ENCODE measurements around the gene URB1.

URB1 gene

DNA sequence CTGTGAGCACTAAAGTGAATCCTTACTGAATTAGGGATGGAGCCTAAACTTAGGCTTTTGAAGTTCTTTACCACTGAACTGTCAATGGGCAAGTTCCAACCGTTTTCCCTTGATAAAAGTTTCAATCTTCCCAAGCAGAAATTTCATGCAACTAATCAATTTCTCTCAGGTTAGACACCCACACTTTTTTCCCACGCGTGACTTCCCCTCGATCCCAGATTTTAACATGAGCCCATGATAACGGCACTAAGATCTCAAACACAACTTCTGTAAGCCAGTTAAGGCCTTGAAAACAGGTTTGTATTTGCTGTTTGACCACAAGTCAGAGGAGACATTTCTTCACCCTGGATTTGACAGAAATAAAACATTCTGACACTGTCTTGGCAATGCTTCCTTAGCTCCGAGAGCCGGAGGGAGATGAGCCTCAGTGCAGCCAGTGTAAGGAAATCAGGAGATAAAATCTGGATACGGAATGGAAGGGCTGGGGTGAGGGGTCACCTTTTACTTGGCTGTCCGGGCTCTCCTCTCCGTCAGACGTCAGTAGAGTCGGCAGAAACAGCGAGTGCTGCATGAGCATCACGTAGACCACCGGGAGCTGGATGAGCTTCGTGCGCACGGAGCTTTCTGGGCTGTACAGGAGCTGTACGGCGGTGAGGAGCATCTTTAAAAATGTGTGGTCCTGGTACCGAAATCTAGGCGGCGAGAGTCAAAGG, 54.4 kb downstream of the URB1 start:
- FAIRE-seq: no peak
- DNase-seq (ENCODE audit: insufficient read length, low spot score): no peak
- TF ChIP-seq POLR2AphosphoS5 (IDR thresholded peaks at IDR 0.05; ENCODE audit: low read depth, low read length): no peak

- no peak for FAIRE-seq
- DNase-seq (ENCODE audit: insufficient read length, low spot score): no peak
- TF ChIP-seq POLR2A (IDR thresholded peaks at IDR 0.05; ENCODE audit: low read depth, low read length): no peak
- TF ChIP-seq POU2F2 (IDR thresholded peaks at IDR 0.05; ENCODE audit: low read depth, low read length): no peak
- TF ChIP-seq POLR2AphosphoS5 (IDR thresholded peaks at IDR 0.05; ENCODE audit: low read depth, low read length): no peak
- no peak for TF ChIP-seq TAF1 (IDR thresholded peaks at IDR 0.05; ENCODE audit: low read depth, low read length)
- TF ChIP-seq PAX5 (IDR thresholded peaks at IDR 0.05; ENCODE audit: insufficient read depth, low read length, severe bottlenecking): no peak
- no peak for TF ChIP-seq SPI1 (IDR thresholded peaks at IDR 0.05; ENCODE audit: low read depth, low read length)
Measured at GRCh38 chr21:32337206-32337605, 55.6 kb downstream of the URB1 start.

DNA sequence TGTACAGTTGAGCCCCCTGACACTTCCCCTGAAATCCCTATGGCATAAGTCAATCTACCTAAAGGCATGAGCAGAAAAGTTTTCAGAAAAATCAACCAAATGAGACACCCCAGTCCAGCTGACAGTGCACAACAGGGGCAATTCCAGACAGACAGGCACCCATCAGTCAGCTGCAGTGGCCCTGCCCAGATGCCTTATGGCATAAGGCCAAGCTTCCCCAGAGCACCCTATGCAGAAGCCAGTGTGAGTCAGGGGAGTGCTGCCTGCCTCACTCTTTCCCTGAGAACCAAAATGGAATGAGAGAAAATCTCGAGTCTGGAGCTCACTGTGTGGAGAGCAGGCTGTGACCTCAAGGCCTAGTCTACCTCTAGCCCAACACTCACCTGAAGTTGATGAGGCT, 56.1 kb downstream of the URB1 start:
- DNase-seq (ENCODE audit: insufficient read length, low spot score) (no peak), FAIRE-seq (no peak)
- TF ChIP-seq POU2F2 (IDR thresholded peaks at IDR 0.05; ENCODE audit: low read depth, low read length) (no peak), POLR2AphosphoS5 (IDR thresholded peaks at IDR 0.05; ENCODE audit: low read depth, low read length) (no peak), TAF1 (IDR thresholded peaks at IDR 0.05; ENCODE audit: low read depth, low read length) (no peak), PAX5 (IDR thresholded peaks at IDR 0.05; ENCODE audit: insufficient read depth, low read length, severe bottlenecking) (no peak), SPI1 (IDR thresholded peaks at IDR 0.05; ENCODE audit: low read depth, low read length) (no peak), POLR2A (IDR thresholded peaks at IDR 0.05; ENCODE audit: low read depth, low read length) (no peak)

GRCh38 chr21:32335601-32336575, 56.9 kb downstream of the URB1 start:
- TF ChIP-seq SPI1 (IDR thresholded peaks at IDR 0.05; ENCODE audit: low read depth, low read length): no peak
- TF ChIP-seq POLR2A (IDR thresholded peaks at IDR 0.05; ENCODE audit: low read depth, low read length): no peak
- TF ChIP-seq PAX5 (IDR thresholded peaks at IDR 0.05; ENCODE audit: insufficient read depth, low read length, severe bottlenecking): no peak
- no peak for TF ChIP-seq TAF1 (IDR thresholded peaks at IDR 0.05; ENCODE audit: low read depth, low read length)
- TF ChIP-seq POU2F2 (IDR thresholded peaks at IDR 0.05; ENCODE audit: low read depth, low read length): no peak
- no peak for TF ChIP-seq POLR2AphosphoS5 (IDR thresholded peaks at IDR 0.05; ENCODE audit: low read depth, low read length)
- FAIRE-seq (no peak), DNase-seq (ENCODE audit: insufficient read length, low spot score) (no peak)

- DNase-seq (ENCODE audit: insufficient read length, low spot score) (no peak), FAIRE-seq (no peak)
- TF ChIP-seq POU2F2 (IDR thresholded peaks at IDR 0.05; ENCODE audit: low read depth, low read length): no peak
- TF ChIP-seq SPI1 (IDR thresholded peaks at IDR 0.05; ENCODE audit: low read depth, low read length): no peak
- no peak for TF ChIP-seq POLR2AphosphoS5 (IDR thresholded peaks at IDR 0.05; ENCODE audit: low read depth, low read length)
Measured at GRCh38 chr21:32334980-32335531, 57.8 kb downstream of the URB1 start.

DNA sequence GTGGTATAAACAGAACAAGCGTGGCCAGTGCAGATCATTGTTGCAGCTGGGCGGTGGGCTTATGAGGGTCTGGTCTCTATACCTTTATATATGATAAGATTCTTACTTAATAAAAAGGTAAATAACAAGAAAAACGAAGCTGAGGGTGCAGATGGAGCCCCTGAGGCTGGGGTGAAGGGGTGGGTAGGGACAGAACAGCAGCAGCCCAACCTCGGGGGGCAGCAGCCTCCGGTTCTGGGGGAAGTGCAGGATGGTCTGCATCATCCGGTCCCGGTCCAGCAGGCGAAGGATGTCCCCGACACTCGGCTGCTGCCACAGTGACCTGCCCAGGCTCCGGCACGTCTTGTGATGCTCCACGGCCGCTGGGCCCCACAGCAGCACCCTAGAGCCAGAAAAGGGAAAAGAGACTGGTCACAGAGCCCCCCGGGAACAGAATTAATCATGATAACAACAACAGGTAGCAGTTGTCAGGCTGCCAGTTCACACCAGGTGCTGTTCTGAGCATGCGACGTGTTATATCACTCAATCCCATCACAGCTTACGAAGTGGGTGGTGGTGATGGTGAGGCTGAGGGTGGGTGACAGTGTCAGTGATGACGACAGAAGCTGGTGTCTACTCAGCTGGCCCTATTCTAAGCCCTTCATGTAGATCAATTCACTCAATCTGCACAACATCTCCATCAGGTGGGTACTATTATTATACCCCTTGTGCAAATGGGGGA, 58.7 kb downstream of the URB1 start:
- DNase-seq (ENCODE audit: insufficient read length, low spot score): no peak
- FAIRE-seq: no peak
- TF ChIP-seq TAF1 (IDR thresholded peaks at IDR 0.05; ENCODE audit: low read depth, low read length): no peak

GRCh38 chr21:32332463-32332951, 60.3 kb downstream of the URB1 start:
- FAIRE-seq (no peak), DNase-seq (ENCODE audit: insufficient read length, low spot score) (no peak)
- TF ChIP-seq TAF1 (IDR thresholded peaks at IDR 0.05; ENCODE audit: low read depth, low read length) (no peak), SPI1 (IDR thresholded peaks at IDR 0.05; ENCODE audit: low read depth, low read length) (0 out of 2 replicates have a peak, but pooled peaks have one; percentile 11)

GRCh38 chr21:32331444-32332305, 61.1 kb downstream of the URB1 start:
- FAIRE-seq: no peak
- no peak for DNase-seq (ENCODE audit: insufficient read length, low spot score)
- no peak for TF ChIP-seq SPI1 (IDR thresholded peaks at IDR 0.05; ENCODE audit: low read depth, low read length)
- no peak for TF ChIP-seq POLR2AphosphoS5 (IDR thresholded peaks at IDR 0.05; ENCODE audit: low read depth, low read length)
- TF ChIP-seq POU2F2 (IDR thresholded peaks at IDR 0.05; ENCODE audit: low read depth, low read length): no peak
- TF ChIP-seq PAX5 (IDR thresholded peaks at IDR 0.05; ENCODE audit: insufficient read depth, low read length, severe bottlenecking): no peak
- TF ChIP-seq TAF1 (IDR thresholded peaks at IDR 0.05; ENCODE audit: low read depth, low read length): no peak
- no peak for TF ChIP-seq POLR2A (IDR thresholded peaks at IDR 0.05; ENCODE audit: low read depth, low read length)

DNA sequence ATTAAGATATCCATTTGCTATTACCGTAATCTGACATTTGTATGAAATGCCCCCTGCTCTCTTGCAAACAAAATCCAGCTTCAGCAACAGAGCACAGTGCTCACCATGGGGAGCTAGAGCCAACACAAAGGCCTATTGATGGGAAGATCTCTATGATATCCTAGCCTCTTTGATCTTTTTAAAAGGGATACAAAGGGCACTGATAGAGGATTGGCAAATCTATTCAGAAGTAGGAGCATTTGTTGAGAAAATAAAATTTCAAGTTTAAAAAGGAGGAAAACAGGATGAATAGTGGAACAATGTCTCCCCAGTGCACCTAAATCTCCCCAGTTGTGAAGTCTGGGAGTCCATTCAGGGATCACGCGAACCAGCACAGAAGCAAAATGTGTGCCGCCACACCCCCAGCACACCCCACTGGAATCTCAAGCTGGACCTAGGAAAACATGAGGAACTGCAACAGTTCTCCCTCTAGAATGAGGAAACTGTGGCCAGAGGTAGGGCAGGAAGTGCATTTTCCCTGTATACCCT, 62.0 kb downstream of the URB1 start:
- TF ChIP-seq POLR2AphosphoS5 (IDR thresholded peaks at IDR 0.05; ENCODE audit: low read depth, low read length) (no peak), TAF1 (IDR thresholded peaks at IDR 0.05; ENCODE audit: low read depth, low read length) (no peak), POLR2A (IDR thresholded peaks at IDR 0.05; ENCODE audit: low read depth, low read length) (no peak), POU2F2 (IDR thresholded peaks at IDR 0.05; ENCODE audit: low read depth, low read length) (no peak), SPI1 (IDR thresholded peaks at IDR 0.05; ENCODE audit: low read depth, low read length) (no peak), PAX5 (IDR thresholded peaks at IDR 0.05; ENCODE audit: insufficient read depth, low read length, severe bottlenecking) (no peak)
- FAIRE-seq (no peak), DNase-seq (ENCODE audit: insufficient read length, low spot score) (no peak)
